ENCODE measurements around the gene PADI1. TPM values are rescaled to one million over a fixed set of nuclear protein-coding genes. Genes with fewer than 3 reads are reported as not detected.

PADI1 gene
- total and polyA plus RNA-seq, 2 donors (not counting 1 experiment from before 2014, with no cell fraction given) = not detected

GRCh38 chr1:17272646-17273045 lies 67.7 kb downstream of the PADI1 start:
- Histone ChIP-seq H3K79me2 (ENCODE audit: control insufficient read depth, insufficient read depth, low read length) (no peaks in the 10 kb centered on the region), H3K4me1 (ENCODE audit: control insufficient read depth in 2 of 2, insufficient read depth in 2 of 2, low read length in 2 of 2) (no peaks in the 10 kb centered on the region), H3K27ac (ENCODE audit: low read length in 2 of 2) (no peak overlapping the region), H3K4me3 (ENCODE audit: control extremely low read depth in 1 of 5, extremely low read depth in 1 of 5, insufficient read depth in 1 of 5, low read depth in 2 of 5, low read length in 4 of 5) (no peak overlapping the region), H2AFZ (ENCODE audit: insufficient read depth, low read depth, low read length, poor library complexity, severe bottlenecking) (no peak overlapping the region), H3K9me3 (ENCODE audit: control extremely low read depth in 1 of 3, control insufficient read depth in 2 of 3, insufficient read depth in 1 of 3, low read length in 2 of 3) (no peaks in the 10 kb centered on the region), H4K20me1 (ENCODE audit: control insufficient read depth, insufficient read depth, low read length, poor library complexity, severe bottlenecking) (no peaks in the 10 kb centered on the region), H3K36me3 (replicated peaks in 1 of 2; ENCODE audit: control extremely low read depth in 1 of 2, control insufficient read depth in 1 of 2, extremely low read depth in 1 of 2, insufficient read depth in 2 of 2, low read length in 1 of 2) (no peaks in the 10 kb centered on the region), H3K9ac (ENCODE audit: low read length) (no peak overlapping the region), H3K27me3 (replicated peaks in 1 of 4; ENCODE audit: control extremely low read depth in 1 of 4, control insufficient read depth in 3 of 4, insufficient read depth in 4 of 4, low read length in 3 of 4) (peaks cover 0 to 8% (median 0%) of the 10 kb centered on the region in 4 experiments), H3K4me2 (replicated peaks; ENCODE audit: low read depth, low read length, poor library complexity, severe bottlenecking) (no peak overlapping the region)
- POLR2A ChIA-PET = no interaction called here
- Mint-ChIP-seq H3K4me3 (no peak overlapping the region), H3K4me1 (no peaks in the 10 kb centered on the region), H3K27me3 (peaks cover 8% of the 10 kb centered on the region), H3K9me3 (ENCODE audit: insufficient read depth) (no peaks in the 10 kb centered on the region), H3K27ac (no peak overlapping the region)
- DNase-seq (no peak), ATAC-seq (ENCODE audit: low read depth) (no peak)
- intact Hi-C loops (cut with micrococcal nuclease) = no loop called here
- CTCF ChIA-PET = interaction anchor here (0.6 to 1.2 kb wide), 2 partner anchors 26 to 210 kb away, joined by 3 read pairs; no protein-coding TSS in a partner anchor
- no peak for TF ChIP-seq EZH2 (IDR thresholded peaks at IDR 0.05; ENCODE audit: borderline replicate concordance, insufficient read depth, low read depth, low read length, poor library complexity, severe bottlenecking)
- TF ChIP-seq CTCF (IDR thresholded peaks at IDR 0.05) = no peak
- WGBS (ENCODE audit: insufficient coverage) = no CpG with 5 or more reads among the region's 4 CpGs

GRCh38 chr1:17273096-17273495 lies 68.2 kb downstream of the PADI1 start:
- no peak for DNase-seq
- H3K9ac ChIP-seq (ENCODE audit: low read length) = no peak overlapping the region
- no peaks in the 10 kb centered on the region for H4K20me1 ChIP-seq (ENCODE audit: control insufficient read depth, insufficient read depth, low read length, poor library complexity, severe bottlenecking)
- no peak overlapping the region for H3K4me3 Mint-ChIP-seq
- ChIA-PET CTCF (interaction anchor here (0.6 kb wide), 1 partner anchor 210 kb away, joined by 3 read pairs; no protein-coding TSS in a partner anchor), POLR2A (no interaction called here)
- peaks cover 0 to 10% (median 0%) of the 10 kb centered on the region in 4 experiments for H3K27me3 ChIP-seq (replicated peaks in 1 of 4; ENCODE audit: control extremely low read depth in 1 of 4, control insufficient read depth in 3 of 4, insufficient read depth in 4 of 4, low read length in 3 of 4)
- H3K27ac ChIP-seq (ENCODE audit: low read length in 2 of 2) = no peak overlapping the region
- TF ChIP-seq EZH2 (IDR thresholded peaks at IDR 0.05; ENCODE audit: borderline replicate concordance, insufficient read depth, low read depth, low read length, poor library complexity, severe bottlenecking) = no peak
- no peak for TF ChIP-seq CTCF (IDR thresholded peaks at IDR 0.05)
- no peaks in the 10 kb centered on the region for H3K4me1 Mint-ChIP-seq
- H3K27me3 Mint-ChIP-seq = peaks cover 8% of the 10 kb centered on the region
- H3K9me3 Mint-ChIP-seq (ENCODE audit: insufficient read depth) = no peaks in the 10 kb centered on the region
- no peak overlapping the region for H2AFZ ChIP-seq (ENCODE audit: insufficient read depth, low read depth, low read length, poor library complexity, severe bottlenecking)
- intact Hi-C loops (cut with micrococcal nuclease) = no loop called here
- no peaks in the 10 kb centered on the region for H3K9me3 ChIP-seq (ENCODE audit: control extremely low read depth in 1 of 3, control insufficient read depth in 2 of 3, insufficient read depth in 1 of 3, low read length in 2 of 3)
- ATAC-seq (ENCODE audit: low read depth) = no peak
- WGBS (ENCODE audit: insufficient coverage) = 92% methylated on average over 13 of the region's 13 CpGs
- no peak overlapping the region for H3K4me3 ChIP-seq (ENCODE audit: control extremely low read depth in 1 of 5, extremely low read depth in 1 of 5, insufficient read depth in 1 of 5, low read depth in 2 of 5, low read length in 4 of 5)
- H3K36me3 ChIP-seq (replicated peaks in 1 of 2; ENCODE audit: control extremely low read depth in 1 of 2, control insufficient read depth in 1 of 2, extremely low read depth in 1 of 2, insufficient read depth in 2 of 2, low read length in 1 of 2) = no peaks in the 10 kb centered on the region
- no peaks in the 10 kb centered on the region for H3K4me1 ChIP-seq (ENCODE audit: control insufficient read depth in 2 of 2, insufficient read depth in 2 of 2, low read length in 2 of 2)
- no peaks in the 10 kb centered on the region for H3K79me2 ChIP-seq (ENCODE audit: control insufficient read depth, insufficient read depth, low read length)
- H3K27ac Mint-ChIP-seq = no peak overlapping the region
- no peak overlapping the region for H3K4me2 ChIP-seq (replicated peaks; ENCODE audit: low read depth, low read length, poor library complexity, severe bottlenecking)

All from B cell (primary cell).